ENCODE data around the gene AFF2. TPM values are rescaled to one million over a fixed set of nuclear protein-coding genes. Genes with fewer than 3 reads are reported as not detected.

AFF2 gene
- total and polyA plus RNA-seq, 2 donors (not counting 3 experiments of a cell fraction or from before 2014, with no cell fraction given): 0.03 to 0.07 TPM

DNA sequence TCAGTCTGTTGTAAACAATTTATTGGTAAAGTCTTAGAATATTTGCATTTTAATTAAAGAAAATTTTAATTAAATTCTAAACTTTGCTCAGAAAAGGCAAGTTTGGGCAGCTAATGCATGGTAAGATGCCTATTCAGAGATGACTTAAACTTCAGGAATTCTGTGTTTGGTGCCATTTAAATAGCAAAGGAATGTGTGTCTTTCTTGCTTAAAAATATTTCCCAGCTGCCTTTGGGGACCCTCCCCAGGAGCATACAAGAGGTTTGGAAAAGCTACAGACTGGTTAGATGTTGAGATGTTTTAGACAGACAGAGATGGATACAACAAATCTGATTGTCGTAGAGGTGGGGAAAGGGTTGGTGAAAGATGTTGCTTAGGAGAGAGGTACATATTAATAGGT is 36.5 kb downstream of the AFF2 start:
- Histone ChIP-seq H3K4me3 (replicated peaks in 1 of 3; ENCODE audit: insufficient read depth in 1 of 3, low read depth in 1 of 3, low read length in 3 of 3) (no peak overlapping the region), H2AFZ (ENCODE audit: low read depth, low read length) (no peak overlapping the region), H3K27me3 (ENCODE audit: control insufficient read depth in 2 of 2, insufficient read depth in 2 of 2, low read length in 2 of 2) (no peaks in the 10 kb centered on the region), H3K36me3 (ENCODE audit: control insufficient read depth in 2 of 2, extremely low read depth in 1 of 2, insufficient read depth in 2 of 2, low read length in 2 of 2) (no peaks in the 10 kb centered on the region), H3K4me1 (ENCODE audit: control insufficient read depth, extremely low read depth, insufficient read depth, low read length) (no peaks in the 10 kb centered on the region), H3K27ac (ENCODE audit: insufficient read depth, low read depth, low read length) (no peak overlapping the region), H3K79me2 (ENCODE audit: control insufficient read depth, insufficient read depth, low read length) (no peaks in the 10 kb centered on the region), H4K20me1 (replicated peaks; ENCODE audit: control insufficient read depth, extremely low read depth, insufficient read depth, low read length) (no peaks in the 10 kb centered on the region), H3K9ac (replicated peaks; ENCODE audit: extremely low read depth, insufficient read depth, low read length) (no peak overlapping the region), H3K9me1 (replicated peaks; ENCODE audit: control insufficient read depth, extremely low read depth, insufficient read depth, low read length) (no peaks in the 10 kb centered on the region), H3K9me3 (replicated peaks; ENCODE audit: control insufficient read depth, insufficient read depth, low read length) (no peaks in the 10 kb centered on the region), H3K4me2 (ENCODE audit: insufficient read depth, low read length) (no peak overlapping the region)
- BruUV-seq (replicated peaks): no TSS peak
- ChIA-PET CTCF (no interaction called here), POLR2A (no interaction called here)
- FAIRE-seq: no peak
- dilution Hi-C loops (cut with MboI; ENCODE audit: extremely low pct_ligation_motif_present, low sequenced_read_pairs): no loop called here
- intact Hi-C loops (cut with micrococcal nuclease): no loop called here
- TF ChIP-seq, protein P1, sequence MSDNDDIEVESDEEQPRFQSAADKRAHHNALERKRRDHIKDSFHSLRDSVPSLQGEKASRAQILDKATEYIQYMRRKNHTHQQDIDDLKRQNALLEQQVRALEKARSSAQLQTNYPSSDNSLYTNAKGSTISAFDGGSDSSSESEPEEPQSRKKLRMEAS (IDR thresholded peaks at IDR 0.05; ENCODE audit: insufficient read depth, insufficient read length): no peak
- no peak for TF ChIP-seq JUN (IDR thresholded peaks at IDR 0.05; ENCODE audit: borderline replicate concordance, insufficient read depth, insufficient read length, low read depth)
- no peak for TF ChIP-seq POLR2AphosphoS5 (IDR thresholded peaks at IDR 0.05; ENCODE audit: insufficient read depth, low read depth, low read length)
- TF ChIP-seq EZH2 (IDR thresholded peaks at IDR 0.05; ENCODE audit: borderline replicate concordance, low read depth, low read length, severe bottlenecking): no peak
- TF ChIP-seq POLR2A (IDR thresholded peaks at IDR 0.05; ENCODE audit: low read depth, low read length): no peak
- no peak for TF ChIP-seq GATA2 (IDR thresholded peaks at IDR 0.05; ENCODE audit: insufficient read depth, insufficient read length, low read depth, low read length)
- TF ChIP-seq, protein P2, sequence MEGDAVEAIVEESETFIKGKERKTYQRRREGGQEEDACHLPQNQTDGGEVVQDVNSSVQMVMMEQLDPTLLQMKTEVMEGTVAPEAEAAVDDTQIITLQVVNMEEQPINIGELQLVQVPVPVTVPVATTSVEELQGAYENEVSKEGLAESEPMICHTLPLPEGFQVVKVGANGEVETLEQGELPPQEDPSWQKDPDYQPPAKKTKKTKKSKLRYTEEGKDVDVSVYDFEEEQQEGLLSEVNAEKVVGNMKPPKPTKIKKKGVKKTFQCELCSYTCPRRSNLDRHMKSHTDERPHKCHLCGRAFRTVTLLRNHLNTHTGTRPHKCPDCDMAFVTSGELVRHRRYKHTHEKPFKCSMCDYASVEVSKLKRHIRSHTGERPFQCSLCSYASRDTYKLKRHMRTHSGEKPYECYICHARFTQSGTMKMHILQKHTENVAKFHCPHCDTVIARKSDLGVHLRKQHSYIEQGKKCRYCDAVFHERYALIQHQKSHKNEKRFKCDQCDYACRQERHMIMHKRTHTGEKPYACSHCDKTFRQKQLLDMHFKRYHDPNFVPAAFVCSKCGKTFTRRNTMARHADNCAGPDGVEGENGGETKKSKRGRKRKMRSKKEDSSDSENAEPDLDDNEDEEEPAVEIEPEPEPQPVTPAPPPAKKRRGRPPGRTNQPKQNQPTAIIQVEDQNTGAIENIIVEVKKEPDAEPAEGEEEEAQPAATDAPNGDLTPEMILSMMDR (IDR thresholded peaks at IDR 0.05; ENCODE audit: extremely low read depth in 1 of 2, insufficient read depth in 1 of 2, low read depth in 1 of 2, low read length in 2 of 2): no peak
- no peak for TF ChIP-seq MYC (IDR thresholded peaks at IDR 0.05; ENCODE audit: low read depth, low read length)
- no peak for TF ChIP-seq FOS (IDR thresholded peaks at IDR 0.05; ENCODE audit: borderline replicate concordance, insufficient read depth, low read length)
- DNase-seq (ENCODE audit: low read depth, low spot score): no peak

Data from endothelial cell of umbilical vein (primary cell).